Measurements from ENCODE around the gene EFNB1.

The EFNB1 gene

GRCh38 chrX:68844581-68844980, 15.8 kb downstream of the EFNB1 start:
- no peak for DNase-seq

GRCh38 chrX:68846536-68846935, 17.7 kb downstream of the EFNB1 start:
- no peak for DNase-seq

GRCh38 chrX:68847172-68847571, 18.4 kb downstream of the EFNB1 start:
- DNase-seq: no peak

GRCh38 chrX:68848189-68848940, 19.5 kb downstream of the EFNB1 start:
- DNase-seq: no peak

GRCh38 chrX:68851082-68851481, 22.3 kb downstream of the EFNB1 start:
- no peak for DNase-seq

- no peak for DNase-seq
Measured at GRCh38 chrX:68852046-68852445, 23.2 kb downstream of the EFNB1 start.

DNA sequence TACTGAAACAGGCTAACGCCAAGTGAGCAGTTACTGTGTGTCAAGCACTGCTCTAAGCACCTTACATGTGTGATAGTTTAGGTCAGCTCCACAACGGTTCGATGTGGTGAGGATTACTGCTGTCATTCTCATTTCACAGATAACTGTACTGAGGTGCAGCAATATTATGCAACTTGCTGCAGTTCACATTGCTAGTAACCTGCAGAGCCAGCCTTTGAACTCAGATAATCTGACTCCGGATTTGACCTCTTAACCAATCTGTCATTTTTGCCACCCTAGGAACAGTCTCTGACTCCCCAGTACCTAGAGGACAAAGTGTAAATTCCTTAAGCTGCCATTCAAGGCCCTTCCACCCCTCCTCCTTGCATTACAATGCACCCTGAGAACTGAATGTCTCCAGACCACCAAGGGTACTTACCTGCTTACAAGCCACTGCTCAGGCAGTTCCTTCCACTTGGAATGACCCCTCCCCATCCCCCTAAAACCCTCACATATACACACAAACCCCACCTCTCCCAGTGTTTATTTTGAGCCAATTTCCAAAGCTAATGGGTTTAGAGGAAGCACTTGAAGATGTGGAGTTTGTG, 24.9 kb downstream of the EFNB1 start:
- DNase-seq: no peak

GRCh38 chrX:68865300-68865699, 36.5 kb downstream of the EFNB1 start:
- no peak for DNase-seq

DNA sequence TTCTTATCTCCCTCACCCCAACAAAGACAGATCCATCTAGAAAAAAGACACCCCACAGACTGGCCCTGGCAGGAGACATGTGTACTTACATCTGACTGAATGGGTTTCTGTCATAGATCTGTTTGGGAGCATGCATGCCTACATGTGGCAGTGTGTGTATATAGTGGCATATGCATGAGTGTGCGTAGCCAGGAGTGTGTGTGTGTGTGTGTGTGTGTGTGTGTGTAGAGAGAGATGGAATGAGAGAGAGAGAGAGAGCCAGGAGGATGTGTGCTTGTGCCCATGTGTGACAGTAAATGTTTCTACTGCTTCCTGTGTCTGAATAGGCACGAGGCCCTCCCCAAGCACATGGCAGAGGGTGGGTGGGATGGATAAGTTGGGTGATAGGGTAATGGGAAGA, 37.1 kb downstream of the EFNB1 start:
- no peak for DNase-seq

- no peak for DNase-seq
Measured at GRCh38 chrX:68867458-68868112, 38.8 kb downstream of the EFNB1 start.

GRCh38 chrX:68868316-68868715, 39.5 kb downstream of the EFNB1 start:
- no peak for DNase-seq

GRCh38 chrX:68868902-68869800, 40.3 kb downstream of the EFNB1 start:
- no peak for DNase-seq

- no peak for DNase-seq
Measured at GRCh38 chrX:68870357-68870756, 41.5 kb downstream of the EFNB1 start.

DNA sequence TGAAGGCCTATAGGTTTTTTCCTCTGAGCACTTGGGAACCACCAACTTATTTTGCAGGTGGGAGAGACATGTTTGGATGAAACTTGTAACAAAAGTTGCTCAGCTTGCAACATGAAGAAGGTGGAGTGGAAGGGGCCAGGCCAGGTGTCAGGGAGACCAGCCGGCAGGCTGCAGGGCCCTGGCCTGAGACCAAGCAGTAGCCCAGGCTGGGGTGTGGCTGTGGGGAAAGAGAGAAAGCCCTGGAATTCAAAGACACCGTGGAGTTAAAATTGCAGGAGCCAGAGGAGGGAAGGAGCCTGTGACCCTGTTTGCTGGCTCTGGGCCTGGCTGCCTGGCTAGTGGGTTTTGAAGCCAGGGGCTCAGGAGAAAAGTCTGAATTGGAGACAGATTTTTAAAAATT, 43.4 kb downstream of the EFNB1 start:
- DNase-seq: no peak

DNA sequence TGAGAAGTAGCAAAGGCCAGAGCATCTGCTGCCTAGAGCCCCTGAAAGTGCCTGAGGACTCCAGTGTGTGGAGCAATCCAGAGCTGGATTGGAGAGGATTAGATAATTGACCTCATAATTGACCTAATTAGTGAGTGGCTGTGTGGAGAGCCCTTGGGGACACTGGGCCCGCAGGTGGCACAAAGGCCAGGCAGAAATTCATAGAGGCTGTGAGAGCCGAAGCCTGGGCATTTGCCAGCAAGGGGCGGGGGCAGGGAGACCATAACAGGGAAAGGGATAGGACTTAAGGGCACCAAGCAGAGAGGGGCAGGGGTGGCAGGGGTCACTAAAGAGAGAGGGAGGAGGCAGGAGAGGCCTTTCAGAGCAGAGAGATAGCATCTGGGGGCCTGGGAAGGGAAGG, 45.3 kb downstream of the EFNB1 start:
- DNase-seq: no peak

- DNase-seq: no peak
Measured at GRCh38 chrX:68876731-68877130, 47.9 kb downstream of the EFNB1 start.

- DNase-seq: no peak
Measured at GRCh38 chrX:68877606-68878005, 48.8 kb downstream of the EFNB1 start.

DNA sequence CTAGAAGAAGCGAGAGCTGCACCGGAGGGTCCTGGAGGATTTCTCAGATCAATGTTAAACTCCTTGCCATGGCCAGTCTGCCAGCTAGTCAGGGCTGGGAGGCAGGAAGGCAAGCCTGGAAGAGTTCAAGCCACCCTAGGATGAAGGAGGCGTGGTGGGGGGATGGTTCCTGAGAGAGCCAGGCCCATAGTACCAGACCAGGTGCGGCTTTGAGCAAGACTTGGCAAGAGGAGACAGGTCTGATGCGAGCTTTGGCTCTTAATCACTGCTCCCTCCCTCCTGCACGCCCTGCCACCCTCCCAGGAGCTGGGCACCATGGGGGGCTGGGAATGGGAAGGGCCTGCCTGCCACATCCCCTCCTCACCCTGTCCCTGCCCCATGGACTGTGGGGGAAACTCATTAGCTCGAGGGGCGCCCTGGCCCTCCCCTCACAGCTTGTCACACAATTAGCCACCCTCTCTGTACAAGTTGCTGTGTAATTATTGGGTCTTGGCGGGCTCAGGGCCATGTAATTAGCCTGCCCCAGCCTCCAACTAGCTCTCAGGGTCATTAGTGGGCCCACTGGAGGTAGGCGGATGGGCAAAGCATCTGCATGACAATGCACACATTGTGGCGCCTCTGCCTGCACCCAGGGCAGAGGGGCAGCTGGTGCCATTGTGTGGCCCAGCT, 50.3 kb downstream of the EFNB1 start:
- DNase-seq: no peak

DNA sequence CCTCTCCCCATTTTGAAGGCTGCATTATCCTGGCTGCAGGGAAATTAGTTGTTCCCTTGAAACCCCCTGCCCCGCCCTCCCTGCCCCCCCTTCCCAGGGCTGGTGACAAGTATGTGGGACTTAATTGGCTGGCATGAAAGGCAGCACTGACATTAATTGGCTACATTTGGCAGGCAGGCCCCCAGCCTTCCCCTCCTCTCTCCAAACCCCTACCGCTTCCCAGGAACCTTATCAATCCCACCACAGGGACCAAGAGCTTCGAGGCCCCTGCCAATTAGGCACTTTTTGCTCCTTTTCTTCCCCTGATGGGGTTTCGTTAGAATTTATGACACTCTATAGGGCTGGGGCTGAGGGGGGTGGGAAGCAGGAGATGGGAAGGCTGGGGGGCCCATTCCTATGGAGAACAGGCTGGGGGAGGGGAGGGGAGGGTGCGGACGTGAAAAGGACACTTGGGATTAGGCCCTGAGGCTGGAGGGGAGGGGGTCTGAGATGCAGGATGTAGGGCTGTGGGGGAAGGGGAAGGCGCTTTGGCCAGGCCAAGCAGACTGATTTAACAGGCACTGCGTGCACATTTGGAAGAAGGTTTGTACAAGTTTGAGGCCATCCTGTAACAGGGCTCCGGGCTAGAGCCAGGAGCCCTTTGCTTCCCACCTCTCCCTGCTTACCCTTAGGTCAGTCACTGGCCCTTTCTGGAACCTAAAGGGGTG, 52.2 kb downstream of the EFNB1 start:
- DNase-seq: no peak

DNA sequence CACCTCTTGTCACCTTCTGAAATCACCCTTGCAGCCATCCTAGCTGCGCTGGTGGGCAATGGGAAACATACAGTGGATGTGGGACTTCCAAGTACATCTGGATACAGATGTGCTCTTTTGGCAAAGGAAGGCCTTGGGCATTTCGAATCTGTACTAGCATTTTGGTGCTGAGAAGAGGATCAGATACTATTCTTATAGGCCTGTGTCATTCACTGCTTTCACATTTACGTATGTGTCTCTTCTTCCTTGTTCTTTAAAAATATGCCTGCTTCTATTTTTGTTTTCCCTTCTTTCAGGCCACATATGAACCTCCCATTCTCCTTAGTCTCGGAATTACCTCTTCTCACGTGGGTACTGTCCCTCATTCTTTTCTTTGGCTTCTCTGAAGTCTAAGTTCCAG, 53.1 kb downstream of the EFNB1 start:
- DNase-seq: no peak

DNA sequence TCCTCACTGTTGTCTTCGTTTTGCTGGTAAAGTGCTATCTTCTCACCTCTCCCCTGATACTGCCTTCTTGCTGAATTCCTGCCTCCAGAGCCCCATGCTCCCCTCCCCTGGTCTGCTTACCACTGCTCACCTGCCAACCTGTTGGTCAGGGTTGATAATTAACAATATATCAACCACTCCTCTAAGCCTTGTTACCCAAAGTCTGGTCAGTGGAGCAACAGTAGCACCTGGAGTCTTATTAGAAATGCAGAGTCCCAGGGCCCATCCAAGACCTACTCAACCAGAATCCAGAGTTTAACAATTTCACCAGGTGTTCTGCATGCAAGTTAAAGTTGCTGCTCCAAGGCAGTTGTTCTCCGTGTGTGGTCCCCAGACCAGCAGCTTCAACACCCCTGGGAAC, 55.0 kb downstream of the EFNB1 start:
- no peak for DNase-seq

- no peak for DNase-seq
Measured at GRCh38 chrX:68889249-68889648, 60.4 kb downstream of the EFNB1 start.

Measured in NCI-H2081 treated with DMSO at 0.1 percent for 48 hours (cell line).